ENCODE results near the gene SLC46A3. TPM values are rescaled to one million over a fixed set of nuclear protein-coding genes. Genes with fewer than 3 reads are reported as not detected.

The SLC46A3 gene
- total and polyA plus RNA-seq, 2 of the 13 experiments (the other 11 are each of a cell fraction or from before 2014, with no cell fraction given), result not detected

DNA sequence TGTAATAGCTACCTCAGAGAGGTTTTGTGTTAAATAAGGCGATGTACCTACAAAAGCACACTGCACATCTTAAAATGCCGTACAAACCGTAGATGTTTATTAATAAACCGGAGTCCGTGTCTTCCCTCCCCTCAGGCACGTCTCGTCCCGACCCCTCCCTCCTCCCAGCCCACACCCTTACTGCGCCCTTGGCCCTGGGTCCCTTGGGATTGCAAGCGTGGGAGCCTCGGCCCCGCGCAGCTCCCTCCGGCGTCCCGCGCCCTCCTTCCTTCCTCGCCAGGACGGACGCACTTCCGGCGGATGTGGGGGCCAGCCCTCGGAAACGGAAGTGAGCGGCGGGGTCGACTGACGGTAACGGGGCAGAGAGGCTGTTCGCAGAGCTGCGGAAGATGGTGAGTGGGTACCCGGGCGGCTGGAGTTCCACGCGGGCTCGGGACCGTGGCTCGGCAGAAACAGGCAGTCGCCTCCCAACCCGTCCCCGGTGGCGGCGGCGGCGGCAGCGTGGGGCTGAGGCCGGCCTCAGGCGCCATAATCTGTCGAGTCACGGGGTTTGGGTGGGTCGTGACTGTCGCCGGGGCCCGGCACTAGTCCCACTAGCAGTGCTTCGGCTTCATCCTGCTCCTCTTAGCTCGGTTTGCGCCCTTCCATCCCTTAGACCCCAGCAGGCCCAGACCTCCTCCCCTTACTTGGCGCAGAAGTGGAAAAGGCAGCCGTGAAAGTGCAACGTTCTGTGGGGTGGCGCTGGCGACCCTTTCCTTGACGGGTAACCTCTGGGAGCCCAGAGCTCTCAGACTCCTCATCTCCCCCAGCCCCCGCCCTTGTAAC, 59.8 kb downstream of the SLC46A3 start, which contains the start of gene POMP (continued):
- TF ChIP-seq SETDB1 (CRISPR knock-in tag; IDR thresholded peaks at IDR 0.05; ENCODE audit: borderline replicate concordance) (no peak), CHD4 (IDR thresholded peaks at IDR 0.05; ENCODE audit: borderline replicate concordance, low read length) (no peak), ZNF784 (CRISPR knock-in tag; IDR thresholded peaks at IDR 0.05; ENCODE audit: borderline replicate concordance) (no peak; the same call in 1 of the 2 replicates), ZNF841 (CRISPR knock-in tag; IDR thresholded peaks at IDR 0.05; ENCODE audit: borderline replicate concordance) (no peak), TAF1 (CRISPR knock-in tag; IDR thresholded peaks at IDR 0.05) (peak; percentile 94), REPIN1 (CRISPR knock-in tag; IDR thresholded peaks at IDR 0.05; ENCODE audit: borderline replicate concordance, low read depth) (0 out of 2 replicates have a peak, but pooled peaks have one; percentile 56), NBN (conservative IDR thresholded peaks at IDR 0.05) (no peak), SP140L (CRISPR knock-in tag; IDR thresholded peaks at IDR 0.05; ENCODE audit: borderline replicate concordance) (no peak), ZBTB40 (IDR thresholded peaks at IDR 0.05) (peak; percentile 92), ZBTB40 (CRISPR knock-in tag; IDR thresholded peaks at IDR 0.05) (peak; percentile 82; the same call in 1 of the 2 replicates), ZNF691 (CRISPR knock-in tag; IDR thresholded peaks at IDR 0.05; ENCODE audit: borderline replicate concordance, low read depth) (peak; percentile 65; the same call in 1 of the 2 replicates), ZNF780A (CRISPR knock-in tag; IDR thresholded peaks at IDR 0.05) (no peak), ZNF589 (CRISPR knock-in tag; conservative IDR thresholded peaks at IDR 0.05) (0 out of 2 replicates have a peak, but pooled peaks have one; percentile 73), STAT5B (CRISPR knock-in tag; IDR thresholded peaks at IDR 0.05) (no peak)
- TF ChIP-seq, protein P1, sequence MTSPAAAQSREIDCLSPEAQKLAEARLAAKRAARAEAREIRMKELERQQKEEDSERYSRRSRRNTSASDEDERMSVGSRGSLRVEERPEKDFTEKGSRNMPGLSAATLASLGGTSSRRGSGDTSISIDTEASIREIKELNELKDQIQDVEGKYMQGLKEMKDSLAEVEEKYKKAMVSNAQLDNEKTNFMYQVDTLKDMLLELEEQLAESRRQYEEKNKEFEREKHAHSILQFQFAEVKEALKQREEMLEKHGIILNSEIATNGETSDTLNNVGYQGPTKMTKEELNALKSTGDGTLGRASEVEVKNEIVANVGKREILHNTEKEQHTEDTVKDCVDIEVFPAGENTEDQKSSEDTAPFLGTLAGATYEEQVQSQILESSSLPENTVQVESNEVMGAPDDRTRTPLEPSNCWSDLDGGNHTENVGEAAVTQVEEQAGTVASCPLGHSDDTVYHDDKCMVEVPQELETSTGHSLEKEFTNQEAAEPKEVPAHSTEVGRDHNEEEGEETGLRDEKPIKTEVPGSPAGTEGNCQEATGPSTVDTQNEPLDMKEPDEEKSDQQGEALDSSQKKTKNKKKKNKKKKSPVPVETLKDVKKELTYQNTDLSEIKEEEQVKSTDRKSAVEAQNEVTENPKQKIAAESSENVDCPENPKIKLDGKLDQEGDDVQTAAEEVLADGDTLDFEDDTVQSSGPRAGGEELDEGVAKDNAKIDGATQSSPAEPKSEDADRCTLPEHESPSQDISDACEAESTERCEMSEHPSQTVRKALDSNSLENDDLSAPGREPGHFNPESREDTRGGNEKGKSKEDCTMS (CRISPR knock-in tag; conservative IDR thresholded peaks at IDR 0.05), result no peak
